Measurements from ENCODE around the gene TMEM170A.

DNA sequence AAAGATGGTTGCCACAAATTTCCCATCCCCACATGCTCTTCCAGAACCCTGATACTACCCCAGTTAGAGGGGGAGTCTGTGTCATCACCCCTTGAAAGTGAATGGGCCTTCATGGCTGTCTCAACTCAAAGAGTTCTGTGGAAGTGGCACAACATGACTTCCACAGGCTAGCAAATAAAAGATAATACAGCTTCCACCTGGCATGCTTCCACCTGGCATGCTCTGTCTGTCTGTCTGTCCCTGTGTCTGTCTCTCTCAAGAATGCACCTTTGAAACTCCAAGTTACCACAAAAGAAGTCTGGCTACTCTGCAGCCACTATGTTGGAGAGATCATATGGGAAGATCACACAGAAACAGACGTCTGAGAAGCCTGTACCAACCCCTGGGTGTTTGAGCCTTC is 66.2 kb downstream of the TMEM170A start:
- TF ChIP-seq, protein P1, sequence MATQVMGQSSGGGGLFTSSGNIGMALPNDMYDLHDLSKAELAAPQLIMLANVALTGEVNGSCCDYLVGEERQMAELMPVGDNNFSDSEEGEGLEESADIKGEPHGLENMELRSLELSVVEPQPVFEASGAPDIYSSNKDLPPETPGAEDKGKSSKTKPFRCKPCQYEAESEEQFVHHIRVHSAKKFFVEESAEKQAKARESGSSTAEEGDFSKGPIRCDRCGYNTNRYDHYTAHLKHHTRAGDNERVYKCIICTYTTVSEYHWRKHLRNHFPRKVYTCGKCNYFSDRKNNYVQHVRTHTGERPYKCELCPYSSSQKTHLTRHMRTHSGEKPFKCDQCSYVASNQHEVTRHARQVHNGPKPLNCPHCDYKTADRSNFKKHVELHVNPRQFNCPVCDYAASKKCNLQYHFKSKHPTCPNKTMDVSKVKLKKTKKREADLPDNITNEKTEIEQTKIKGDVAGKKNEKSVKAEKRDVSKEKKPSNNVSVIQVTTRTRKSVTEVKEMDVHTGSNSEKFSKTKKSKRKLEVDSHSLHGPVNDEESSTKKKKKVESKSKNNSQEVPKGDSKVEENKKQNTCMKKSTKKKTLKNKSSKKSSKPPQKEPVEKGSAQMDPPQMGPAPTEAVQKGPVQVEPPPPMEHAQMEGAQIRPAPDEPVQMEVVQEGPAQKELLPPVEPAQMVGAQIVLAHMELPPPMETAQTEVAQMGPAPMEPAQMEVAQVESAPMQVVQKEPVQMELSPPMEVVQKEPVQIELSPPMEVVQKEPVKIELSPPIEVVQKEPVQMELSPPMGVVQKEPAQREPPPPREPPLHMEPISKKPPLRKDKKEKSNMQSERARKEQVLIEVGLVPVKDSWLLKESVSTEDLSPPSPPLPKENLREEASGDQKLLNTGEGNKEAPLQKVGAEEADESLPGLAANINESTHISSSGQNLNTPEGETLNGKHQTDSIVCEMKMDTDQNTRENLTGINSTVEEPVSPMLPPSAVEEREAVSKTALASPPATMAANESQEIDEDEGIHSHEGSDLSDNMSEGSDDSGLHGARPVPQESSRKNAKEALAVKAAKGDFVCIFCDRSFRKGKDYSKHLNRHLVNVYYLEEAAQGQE (IDR thresholded peaks at IDR 0.05; ENCODE audit: insufficient read depth in 1 of 2, low read depth in 2 of 2, low read length in 2 of 2), result no peak
- no peak for TF ChIP-seq TAF1 (IDR thresholded peaks at IDR 0.05; ENCODE audit: borderline replicate concordance, insufficient read depth, low read length)
- TF ChIP-seq FOXP2 (optimal IDR thresholded peaks at IDR 0.05; ENCODE audit: borderline replicate concordance, extremely low read depth, extremely low read length, insufficient read depth), result no peak
- no peak for TF ChIP-seq POLR2AphosphoS5 (IDR thresholded peaks at IDR 0.05; ENCODE audit: low read depth, low read length)
- TF ChIP-seq SIN3A (IDR thresholded peaks at IDR 0.05; ENCODE audit: borderline replicate concordance, insufficient read depth, low read length), result no peak

Measured in PFSK-1 (cell line).